H9 (cell line): Measurements from ENCODE around the gene CTNNA1. TPM values are rescaled to one million over a fixed set of nuclear protein-coding genes. Genes with fewer than 3 reads are reported as not detected.

Experiments
- DNase-seq: peaks from one replicate; pipeline ENCODE4 v3.0.0-alpha.2; 2017
- H2AFZ ChIP-seq: one replicate; pipeline ENCODE4 v1.6.1; 2013; ENCODE audit warnings: mild to moderate bottlenecking, low read length, control low read depth, moderate library complexity
- H2AK5ac ChIP-seq: 2 replicates; pipeline ENCODE4 v1.6.1; 2013; ENCODE audit warnings: low read length, control low read depth, mixed read lengths; ENCODE audit not compliant: insufficient read length
- H2BK120ac ChIP-seq: one replicate; pipeline ENCODE4 v1.6.1; 2013; ENCODE audit warnings: low read depth, mild to moderate bottlenecking, low read length, control low read depth, inconsistent platforms; ENCODE audit not compliant: poor library complexity, severe bottlenecking
- H2BK12ac ChIP-seq: 2 replicates; pipeline ENCODE4 v1.6.1; 2013; ENCODE audit warnings: low read length, control low read depth, mixed read lengths, low read depth; ENCODE audit not compliant: insufficient read length
- H2BK15ac ChIP-seq: 2 replicates; pipeline ENCODE4 v1.6.1; 2013; ENCODE audit warnings: low read depth, low read length, control low read depth
- H2BK20ac ChIP-seq: one replicate; pipeline ENCODE4 v1.6.1; 2013; ENCODE audit warnings: low read depth, mild to moderate bottlenecking, low read length, control low read depth, inconsistent platforms; ENCODE audit not compliant: poor library complexity, severe bottlenecking
- H2BK5ac ChIP-seq: 2 replicates; pipeline ENCODE4 v1.6.1; 2013; ENCODE audit warnings: low read length, control low read depth, mixed read lengths; ENCODE audit not compliant: insufficient read length
- H3K14ac ChIP-seq: 2 replicates; pipeline ENCODE4 v1.6.1; 2013; ENCODE audit warnings: low read length, control low read depth; ENCODE audit not compliant: insufficient read depth
- H3K18ac ChIP-seq: 2 replicates; pipeline ENCODE4 v1.6.1; 2013; ENCODE audit warnings: low read depth, mild to moderate bottlenecking, mixed read lengths, low read length, control low read depth; ENCODE audit not compliant: insufficient read length
- H3K23ac ChIP-seq: 2 replicates; pipeline ENCODE4 v1.6.1; 2013; ENCODE audit warnings: low read length, control low read depth, mixed read lengths, low read depth; ENCODE audit not compliant: insufficient read length
- H3K23me2 ChIP-seq: 2 replicates; pipeline ENCODE4 v1.6.1; 2013; ENCODE audit warnings: low read depth, mild to moderate bottlenecking, mixed read lengths, low read length, control low read depth; ENCODE audit not compliant: insufficient read length, poor library complexity, severe bottlenecking
- H3K27ac ChIP-seq: 2 replicates; pipeline ENCODE4 v1.5.1; 2013; ENCODE audit warnings: low read length, control low read depth, mixed read lengths, low read depth; ENCODE audit not compliant: insufficient read length
- H3K27me3 ChIP-seq: 2 replicates; pipeline ENCODE4 v1.6.1; 2013; ENCODE audit warnings: low read length, control low read depth, inconsistent platforms; ENCODE audit not compliant: insufficient read depth
- H3K4ac ChIP-seq: 2 replicates; pipeline ENCODE4 v1.6.1; 2013; ENCODE audit warnings: low read depth, mild to moderate bottlenecking, control low read depth, inconsistent platforms, low read length, moderate library complexity
- H3K4me1 ChIP-seq: 2 replicates; pipeline ENCODE4 v1.6.1; 2013; ENCODE audit warnings: low read length, control low read depth, inconsistent platforms; ENCODE audit not compliant: insufficient read depth
- H3K4me2 ChIP-seq: 2 replicates; pipeline ENCODE4 v1.6.1; 2013; ENCODE audit warnings: low read length, control low read depth, mixed read lengths; ENCODE audit not compliant: insufficient read length, insufficient read depth
- H3K56ac ChIP-seq: 2 replicates; pipeline ENCODE4 v1.6.1; 2013; ENCODE audit warnings: low read depth, mild to moderate bottlenecking, mixed read lengths, low read length, control low read depth; ENCODE audit not compliant: insufficient read length
- H3K79me1 ChIP-seq: 2 replicates; pipeline ENCODE4 v1.6.1; 2013; ENCODE audit warnings: low read depth, mild to moderate bottlenecking, moderate library complexity, low read length, control low read depth, inconsistent platforms; ENCODE audit not compliant: insufficient read depth, poor library complexity, severe bottlenecking
- H3K79me2 ChIP-seq: 2 replicates; pipeline ENCODE4 v1.6.1; 2013; ENCODE audit warnings: low read length, control low read depth, inconsistent platforms; ENCODE audit not compliant: insufficient read depth
- H3K9ac ChIP-seq: 2 replicates; pipeline ENCODE4 v1.6.1; 2013; ENCODE audit warnings: low read length, control low read depth, mixed read lengths; ENCODE audit not compliant: insufficient read length; ENCODE audit errors: extremely low read depth
- H3K9me3 ChIP-seq: one replicate; pipeline ENCODE4 v1.6.1; 2013; ENCODE audit warnings: low read depth, low read length, inconsistent platforms; ENCODE audit not compliant: control insufficient read depth
- H3T11ph ChIP-seq: one replicate; pipeline ENCODE4 v1.6.1; 2013; ENCODE audit warnings: mild to moderate bottlenecking, low read length, control low read depth, inconsistent platforms
- H4K20me1 ChIP-seq: one replicate; pipeline ENCODE4 v1.6.1; 2013; ENCODE audit not compliant: control insufficient read depth, insufficient read length, insufficient read depth
- H4K5ac ChIP-seq: 2 replicates; pipeline ENCODE4 v1.6.1; 2013; ENCODE audit warnings: low read depth, mild to moderate bottlenecking, mixed read lengths, low read length, control low read depth; ENCODE audit not compliant: insufficient read length
- H4K8ac ChIP-seq: replicated peaks from 2 replicates; pipeline ENCODE4 v1.6.1; 2013; ENCODE audit warnings: low read length, control low read depth, mixed read lengths, low read depth; ENCODE audit not compliant: insufficient read length
- H4K91ac ChIP-seq: 2 replicates; pipeline ENCODE4 v1.6.1; 2013; ENCODE audit warnings: low read depth, mild to moderate bottlenecking, moderate library complexity, mixed read lengths, low read length, control low read depth; ENCODE audit not compliant: insufficient read length
- H3K27ac Mint-ChIP-seq, 3 experiments: 2 replicates in 2 of 3; 3 replicates in 1 of 3; pipeline ENCODE4 v1.8.0; 2020 to 2021; ENCODE audit warnings: mixed read lengths in 3 of 3, mild to moderate bottlenecking in 1 of 3, moderate library complexity in 1 of 3
- H3K27me3 Mint-ChIP-seq: 2 replicates; pipeline ENCODE4 v1.8.0; 2021; ENCODE audit warnings: low read depth, mild to moderate bottlenecking, moderate library complexity, mixed read lengths
- H3K36me3 Mint-ChIP-seq, 3 experiments: 2 replicates in 2 of 3; 3 replicates in 1 of 3; pipeline ENCODE4 v1.8.0; 2020 to 2021; ENCODE audit warnings: low read depth in 3 of 3, mixed read lengths in 3 of 3; ENCODE audit not compliant: insufficient read depth in 1 of 3
- H3K4me1 Mint-ChIP-seq, 2 experiments: 2 replicates each; pipeline ENCODE4 v1.8.0; 2020; ENCODE audit warnings: mixed read lengths in 2 of 2
- H3K4me3 Mint-ChIP-seq, 2 experiments: 2 replicates in 1 of 2; 3 replicates in 1 of 2; pipeline ENCODE4 v1.8.0; 2020 to 2021; ENCODE audit warnings: mild to moderate bottlenecking in 2 of 2, mixed read lengths in 2 of 2, moderate library complexity in 1 of 2
- H3K9me3 Mint-ChIP-seq, 2 experiments: 2 replicates in 1 of 2; 3 replicates in 1 of 2; pipeline ENCODE4 v1.8.0; 2020; ENCODE audit warnings: mild to moderate bottlenecking in 2 of 2, mixed read lengths in 2 of 2, moderate library complexity in 1 of 2
- WGBS: extraction: QIAGEN DNeasy Blood & Tissue Kit; methylation state at CpG from one replicate; pipeline ENCODE4 v1.1.7; 2013; ENCODE audit warnings: missing lambda C conversion rate, low lambda C conversion rate, mixed read lengths; ENCODE audit not compliant: insufficient read length; ENCODE audit errors: extremely low coverage; 5-methylcytosine and 5-hydroxymethylcytosine counted together
- total RNA-seq: library from RNA; stranded (reverse); gene quantifications from 2 replicates; pipeline ENCODE4 v1.2.1, GENCODE V29; 2021
- TF ChIP-seq, protein P1 (sequence below): fragments of 200-600 bp; sonication (generic); conservative IDR thresholded peaks from 3 replicates; pipeline ENCODE4 v1.8.0; 2021; ENCODE audit warnings: antibody characterized with exemption, mild to moderate bottlenecking

CTNNA1 gene
- total RNA-seq, 1 experiment from 2014 or later = 354 TPM

DNA sequence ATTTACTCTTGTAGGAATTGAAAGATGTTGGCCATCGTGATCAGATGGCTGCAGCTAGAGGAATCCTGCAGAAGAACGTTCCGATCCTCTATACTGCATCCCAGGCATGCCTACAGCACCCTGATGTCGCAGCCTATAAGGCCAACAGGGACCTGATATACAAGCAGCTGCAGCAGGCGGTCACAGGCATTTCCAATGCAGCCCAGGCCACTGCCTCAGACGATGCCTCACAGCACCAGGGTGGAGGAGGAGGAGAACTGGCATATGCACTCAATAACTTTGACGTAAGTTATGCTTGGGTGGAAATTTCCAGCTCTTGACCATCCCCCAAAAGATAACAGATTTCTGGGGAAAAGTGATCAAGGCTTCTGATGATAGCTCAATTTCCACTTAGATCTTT is 71.3 kb downstream of the CTNNA1 start:
- Histone ChIP-seq H2BK5ac (no peak overlapping the region), H2BK15ac (no peak overlapping the region), H3T11ph (no peak overlapping the region), H3K79me2 (peaks cover under 1% of the 10 kb centered on the region; the same call in 1 of the 2 replicates), H3K27ac (no peak overlapping the region), H3K27me3 (no peaks in the 10 kb centered on the region), H2BK12ac (no peak overlapping the region), H4K5ac (no peak overlapping the region), H3K23me2 (no peaks in the 10 kb centered on the region), H2AFZ (no peak overlapping the region), H2BK20ac (no peak overlapping the region), H4K8ac (no peak overlapping the region), H3K23ac (no peak overlapping the region), H3K9me3 (no peaks in the 10 kb centered on the region), H3K9ac (no peak overlapping the region), H4K20me1 (no peaks in the 10 kb centered on the region), H3K4me1 (peaks cover under 1% of the 10 kb centered on the region; the same call in 1 of the 2 replicates), H3K79me1 (peaks cover 9% of the 10 kb centered on the region), H3K56ac (no peak overlapping the region), H3K14ac (no peak overlapping the region), H2AK5ac (no peak overlapping the region), H3K4ac (no peak overlapping the region), H3K4me2 (no peak overlapping the region), H2BK120ac (no peak overlapping the region), H4K91ac (no peak overlapping the region), H3K18ac (no peak overlapping the region)
- no peak for DNase-seq
- Mint-ChIP-seq H3K27ac (no peak overlapping the region), H3K9me3 (no peaks in the 10 kb centered on the region), H3K4me1 (peaks cover 19 to 26% of the 10 kb centered on the region in 2 experiments), H3K36me3 (peaks cover 28 to 48% (median 45%) of the 10 kb centered on the region in 3 experiments), H3K27me3 (no peaks in the 10 kb centered on the region), H3K4me3 (no peak overlapping the region)
- TF ChIP-seq, protein P1, sequence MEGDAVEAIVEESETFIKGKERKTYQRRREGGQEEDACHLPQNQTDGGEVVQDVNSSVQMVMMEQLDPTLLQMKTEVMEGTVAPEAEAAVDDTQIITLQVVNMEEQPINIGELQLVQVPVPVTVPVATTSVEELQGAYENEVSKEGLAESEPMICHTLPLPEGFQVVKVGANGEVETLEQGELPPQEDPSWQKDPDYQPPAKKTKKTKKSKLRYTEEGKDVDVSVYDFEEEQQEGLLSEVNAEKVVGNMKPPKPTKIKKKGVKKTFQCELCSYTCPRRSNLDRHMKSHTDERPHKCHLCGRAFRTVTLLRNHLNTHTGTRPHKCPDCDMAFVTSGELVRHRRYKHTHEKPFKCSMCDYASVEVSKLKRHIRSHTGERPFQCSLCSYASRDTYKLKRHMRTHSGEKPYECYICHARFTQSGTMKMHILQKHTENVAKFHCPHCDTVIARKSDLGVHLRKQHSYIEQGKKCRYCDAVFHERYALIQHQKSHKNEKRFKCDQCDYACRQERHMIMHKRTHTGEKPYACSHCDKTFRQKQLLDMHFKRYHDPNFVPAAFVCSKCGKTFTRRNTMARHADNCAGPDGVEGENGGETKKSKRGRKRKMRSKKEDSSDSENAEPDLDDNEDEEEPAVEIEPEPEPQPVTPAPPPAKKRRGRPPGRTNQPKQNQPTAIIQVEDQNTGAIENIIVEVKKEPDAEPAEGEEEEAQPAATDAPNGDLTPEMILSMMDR = no peak
- WGBS = no CpG with 5 or more reads among the region's 7 CpGs
